GM23338 (cell line): ENCODE measurements around the gene LPP. TPM values are rescaled to one million over a fixed set of nuclear protein-coding genes. Genes with fewer than 3 reads are reported as not detected.

Experiments used
- ATAC-seq: fragments of 200-7000 bp; cut with Tn5 transposase; 3 replicates; pipeline ENCODE4 v1.9.1; 2020
- DNase-seq: peaks from one replicate; pipeline ENCODE4 v3.0.0-alpha.2; 2015; ENCODE audit warnings: low spot score
- H2AFZ ChIP-seq: fragments of 200-600 bp; sonication (generic); 2 replicates; pipeline ENCODE4 v1.8.0; 2016; ENCODE audit warnings: antibody characterized with exemption, mild to moderate bottlenecking, moderate library complexity
- H3F3A ChIP-seq: fragments of 200-600 bp; sonication (generic); replicated peaks from 2 replicates; pipeline ENCODE4 v1.8.0; 2017; ENCODE audit warnings: antibody characterized with exemption, mixed run types, low read depth
- H3K27ac ChIP-seq: fragments of 200-600 bp; sonication (generic); 2 replicates; pipeline ENCODE4 v1.6.1; 2016; ENCODE audit warnings: low read depth
- H3K27me3 ChIP-seq: fragments of 200-600 bp; sonication (generic); 2 replicates; pipeline ENCODE4 v1.8.0; 2016; ENCODE audit warnings: mild to moderate bottlenecking, mixed run types, moderate library complexity; ENCODE audit not compliant: insufficient read depth
- H3K36me3 ChIP-seq: fragments of 200-600 bp; sonication (generic); 2 replicates; pipeline ENCODE4 v1.8.0; 2016; ENCODE audit warnings: mild to moderate bottlenecking; ENCODE audit not compliant: insufficient read depth
- H3K4me1 ChIP-seq: fragments of 200-600 bp; sonication (generic); 2 replicates; pipeline ENCODE4 v1.8.0; 2016; ENCODE audit warnings: mild to moderate bottlenecking, moderate library complexity; ENCODE audit not compliant: insufficient read depth
- H3K4me2 ChIP-seq: fragments of 200-600 bp; sonication (generic); 2 replicates; pipeline ENCODE4 v1.7.1; 2017; ENCODE audit warnings: mixed run types
- H3K4me3 ChIP-seq: fragments of 200-600 bp; sonication (generic); 2 replicates; pipeline ENCODE4 v1.6.1; 2016; ENCODE audit warnings: mixed run types
- H3K79me2 ChIP-seq: fragments of 200-600 bp; sonication (generic); replicated peaks from 2 replicates; pipeline ENCODE4 v1.8.0; 2017; ENCODE audit warnings: mild to moderate bottlenecking; ENCODE audit not compliant: insufficient read depth
- H3K9me2 ChIP-seq: fragments of 200-600 bp; sonication (generic); 2 replicates; pipeline ENCODE4 v1.8.0; 2017; ENCODE audit not compliant: insufficient read depth
- H4K20me1 ChIP-seq: fragments of 200-600 bp; sonication (generic); replicated peaks from 2 replicates; pipeline ENCODE4 v1.8.0; 2017; ENCODE audit warnings: mild to moderate bottlenecking; ENCODE audit not compliant: insufficient read depth
- H3K27ac Mint-ChIP-seq: 2 replicates; pipeline ENCODE4 v1.8.0; 2020; ENCODE audit warnings: inconsistent platforms, mild to moderate bottlenecking, moderate library complexity, mixed read lengths
- H3K27me3 Mint-ChIP-seq: 3 replicates; pipeline ENCODE4 v1.8.0; 2022; ENCODE audit warnings: low read depth, mild to moderate bottlenecking, moderate library complexity, mixed read lengths, inconsistent platforms; ENCODE audit not compliant: insufficient read depth, poor library complexity
- H3K36me3 Mint-ChIP-seq: 3 replicates; pipeline ENCODE4 v1.8.0; 2021; ENCODE audit warnings: low read depth, mild to moderate bottlenecking, inconsistent platforms, moderate library complexity, mixed read lengths
- H3K4me1 Mint-ChIP-seq: 3 replicates; pipeline ENCODE4 v1.8.0; 2020; ENCODE audit warnings: mild to moderate bottlenecking, inconsistent platforms, mixed read lengths
- H3K4me3 Mint-ChIP-seq: 3 replicates; pipeline ENCODE4 v1.8.0; 2021; ENCODE audit warnings: moderate library complexity, mild to moderate bottlenecking, inconsistent platforms, mixed read lengths
- H3K9me3 Mint-ChIP-seq: 3 replicates; pipeline ENCODE4 v1.8.0; 2020; ENCODE audit warnings: moderate library complexity, mild to moderate bottlenecking, inconsistent platforms, mixed read lengths
- ETS1 ChIP-seq: IDR thresholded peaks from 2 replicates; pipeline ENCODE4 v1.6.1; 2016; ENCODE audit warnings: antibody characterized with exemption
- EZH2 ChIP-seq: fragments of 200-600 bp; sonication (generic); IDR thresholded peaks from one replicate; pipeline ENCODE4 v1.8.0; 2017; ENCODE audit warnings: antibody characterized with exemption, mild to moderate bottlenecking, low read depth; ENCODE audit not compliant: unreplicated experiment
- EZH2phosphoT487 ChIP-seq: fragments of 200-600 bp; sonication (generic); IDR thresholded peaks from one replicate; pipeline ENCODE4 v1.8.1; 2018; ENCODE audit warnings: antibody characterized with exemption; ENCODE audit not compliant: unreplicated experiment
- JUNB ChIP-seq: IDR thresholded peaks from one replicate; pipeline ENCODE4 v1.6.1; 2016; ENCODE audit warnings: antibody characterized with exemption; ENCODE audit not compliant: unreplicated experiment
- NANOG ChIP-seq: IDR thresholded peaks from 2 replicates; pipeline ENCODE4 v1.6.1; 2016; ENCODE audit warnings: antibody characterized with exemption, borderline replicate concordance
- STAT1 ChIP-seq: IDR thresholded peaks from one replicate; pipeline ENCODE4 v1.6.1; 2016; ENCODE audit warnings: antibody characterized with exemption; ENCODE audit not compliant: unreplicated experiment
- ZNF114 ChIP-seq: fragments of 250-450 bp; sonication (Bioruptor Pico); IDR thresholded peaks from 2 replicates; pipeline ENCODE4 v1.5.0; 2020; ENCODE audit warnings: mild to moderate bottlenecking, moderate library complexity
- ZNF462 ChIP-seq: fragments of 250-450 bp; sonication (Bioruptor Pico); IDR thresholded peaks from 2 replicates; pipeline ENCODE4 v1.5.0; 2020; ENCODE audit warnings: mild to moderate bottlenecking, moderate library complexity
- polyA plus RNA-seq: library from polyadenylated mRNA; unstranded; fragments of >200 nt; fragmentation: Nextera tagmentation; extraction: Ambion mirVana; gene quantifications from 2 replicates; pipeline ENCODE4 v1.2.1, GENCODE V29; 2016
- total RNA-seq: library from RNA; depleted of rRNA; stranded (reverse); fragments of >200 nt; shearing (Covaris generic); gene quantifications from 2 replicates; pipeline ENCODE4 v1.2.3, GENCODE V29; 2014
- TF ChIP-seq, protein P1 (sequence below), 2 experiments: fragments of 200-600 bp in 1 of 2; sonication (generic) in 1 of 2; conservative IDR thresholded peaks; 2 replicates each; pipeline versions ENCODE4 v1.5.1 to v1.6.1; 2016 to 2017; ENCODE audit warnings: antibody characterized with exemption in 2 of 2, low read depth in 2 of 2, mild to moderate bottlenecking in 2 of 2, moderate library complexity in 1 of 2

Gene LPP
- total and polyA plus RNA-seq, 2 experiments from 2014 or later: 23.0 to 35.2 TPM

GRCh38 chr3:188176884-188177283 is 22.9 kb downstream of the LPP start:
- no peaks in the 10 kb centered on the region for H3K27me3 ChIP-seq
- H3K27ac ChIP-seq: no peak overlapping the region
- DNase-seq: no peak
- no peak for ATAC-seq
- H3F3A ChIP-seq: no peaks in the 10 kb centered on the region
- H3K27me3 Mint-ChIP-seq: peaks cover 7% of the 10 kb centered on the region
- H3K9me3 Mint-ChIP-seq: no peaks in the 10 kb centered on the region
- no peak for TF ChIP-seq EZH2
- no peak overlapping the region for H3K4me2 ChIP-seq
- 0 out of 2 replicates have a peak, but pooled peaks cover 4% of the 10 kb centered on the region for H3K36me3 ChIP-seq
- peaks cover 8% of the 10 kb centered on the region; the same call in 1 of the 2 replicates for H3K4me1 ChIP-seq
- no peaks in the 10 kb centered on the region; the same call in 1 of the 3 replicates for H3K36me3 Mint-ChIP-seq
- no peaks in the 10 kb centered on the region for H3K9me2 ChIP-seq
- no peaks in the 10 kb centered on the region; the same call in 1 of the 2 replicates for H4K20me1 ChIP-seq
- no peak overlapping the region for H3K4me3 Mint-ChIP-seq
- H3K27ac Mint-ChIP-seq: no peak overlapping the region
- H3K4me1 Mint-ChIP-seq: peaks cover 27% of the 10 kb centered on the region
- no peak overlapping the region for H2AFZ ChIP-seq
- H3K4me3 ChIP-seq: no peak overlapping the region
- H3K79me2 ChIP-seq: peaks cover 63% of the 10 kb centered on the region

- peaks cover 8% of the 10 kb centered on the region; the same call in 1 of the 2 replicates for H3K4me1 ChIP-seq
- no peaks in the 10 kb centered on the region for H3K9me2 ChIP-seq
- Mint-ChIP-seq H3K27me3 (peaks cover 7% of the 10 kb centered on the region), H3K4me1 (peaks cover 27% of the 10 kb centered on the region), H3K27ac (no peak overlapping the region), H3K4me3 (no peak overlapping the region), H3K36me3 (no peaks in the 10 kb centered on the region; the same call in 1 of the 3 replicates), H3K9me3 (no peaks in the 10 kb centered on the region)
- H3K79me2 ChIP-seq: peaks cover 59% of the 10 kb centered on the region
- no peak overlapping the region for H2AFZ ChIP-seq
- ATAC-seq: no peak
- no peak overlapping the region for H3K4me3 ChIP-seq
- DNase-seq: no peak
- H3K4me2 ChIP-seq: no peak overlapping the region
- no peak overlapping the region for H3K27ac ChIP-seq
- no peaks in the 10 kb centered on the region; the same call in 1 of the 2 replicates for H4K20me1 ChIP-seq
- no peaks in the 10 kb centered on the region for H3F3A ChIP-seq
- no peaks in the 10 kb centered on the region for H3K27me3 ChIP-seq
- 0 out of 2 replicates have a peak, but pooled peaks cover 4% of the 10 kb centered on the region for H3K36me3 ChIP-seq
- TF ChIP-seq NANOG: no peak
- TF ChIP-seq, protein P1, sequence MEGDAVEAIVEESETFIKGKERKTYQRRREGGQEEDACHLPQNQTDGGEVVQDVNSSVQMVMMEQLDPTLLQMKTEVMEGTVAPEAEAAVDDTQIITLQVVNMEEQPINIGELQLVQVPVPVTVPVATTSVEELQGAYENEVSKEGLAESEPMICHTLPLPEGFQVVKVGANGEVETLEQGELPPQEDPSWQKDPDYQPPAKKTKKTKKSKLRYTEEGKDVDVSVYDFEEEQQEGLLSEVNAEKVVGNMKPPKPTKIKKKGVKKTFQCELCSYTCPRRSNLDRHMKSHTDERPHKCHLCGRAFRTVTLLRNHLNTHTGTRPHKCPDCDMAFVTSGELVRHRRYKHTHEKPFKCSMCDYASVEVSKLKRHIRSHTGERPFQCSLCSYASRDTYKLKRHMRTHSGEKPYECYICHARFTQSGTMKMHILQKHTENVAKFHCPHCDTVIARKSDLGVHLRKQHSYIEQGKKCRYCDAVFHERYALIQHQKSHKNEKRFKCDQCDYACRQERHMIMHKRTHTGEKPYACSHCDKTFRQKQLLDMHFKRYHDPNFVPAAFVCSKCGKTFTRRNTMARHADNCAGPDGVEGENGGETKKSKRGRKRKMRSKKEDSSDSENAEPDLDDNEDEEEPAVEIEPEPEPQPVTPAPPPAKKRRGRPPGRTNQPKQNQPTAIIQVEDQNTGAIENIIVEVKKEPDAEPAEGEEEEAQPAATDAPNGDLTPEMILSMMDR (conservative IDR thresholded peaks at IDR 0.05; ENCODE audit: low read depth in 2 of 2): no peak
- no peak for TF ChIP-seq EZH2phosphoT487
- no peak for TF ChIP-seq JUNB
- TF ChIP-seq STAT1: no peak
- TF ChIP-seq ZNF114 (CRISPR knock-in tag): no peak
- TF ChIP-seq ETS1: no peak
- no peak for TF ChIP-seq ZNF462 (CRISPR knock-in tag)
These were observed 23.8 kb downstream of the LPP start for GRCh38 chr3:188177721-188178120.
